H1 (cell line): ENCODE measurements around the gene TFB1M. TPM values are rescaled to one million over a fixed set of nuclear protein-coding genes. Genes with fewer than 3 reads are reported as not detected.
"Not testable (repeated sequence)": the region's sequence is repeated elsewhere in the genome, so short reads cannot be mapped to it uniquely, and the experiment has no call there.

Experiments used
- CTCF ChIA-PET: fragments of 300-600 bp; sonication (Branson Sonifier 250); formaldehyde crosslinking; loops from one replicate; lab custom pipeline; 2021; ENCODE audit not compliant: partially characterized antibody; lab: Charles Lee
- POLR2A ChIA-PET: fragments of 300-600 bp; sonication (Branson Sonifier 250); formaldehyde crosslinking; loops from one replicate; lab custom pipeline; 2021; ENCODE audit warnings: inconsistent platforms; ENCODE audit not compliant: partially characterized antibody; lab: Charles Lee
- DNase-seq, 2 experiments: peaks; one replicate each; pipeline versions ENCODE4 v3.0.0 to v3.0.0-alpha.2; 2010 to 2022; ENCODE audit warnings: low spot score in 2 of 2, low read depth in 1 of 2, mixed read lengths in 1 of 2
- FAIRE-seq: peaks from 2 replicates; lab custom pipeline; 2011; peaks lifted over from hg19 to GRCh38; lab: Jason Lieb, UNC
- H2AFZ ChIP-seq: 2 replicates; pipeline ENCODE4 v1.8.1; 2012; ENCODE audit warnings: low read length, inconsistent platforms
- H2AK5ac ChIP-seq: 2 replicates; pipeline ENCODE4 v1.6.1; 2013; ENCODE audit warnings: low read depth, low read length
- H2BK120ac ChIP-seq: replicated peaks from 2 replicates; pipeline ENCODE3; 2013; ENCODE audit warnings: low read depth, low read length, inconsistent platforms
- H2BK12ac ChIP-seq: 2 replicates; pipeline ENCODE4 v1.6.1; 2013; ENCODE audit warnings: low read depth, low read length
- H2BK15ac ChIP-seq: 2 replicates; pipeline ENCODE4 v1.6.1; 2013; ENCODE audit warnings: low read length
- H2BK20ac ChIP-seq: 2 replicates; pipeline ENCODE4 v1.6.1; 2013; ENCODE audit warnings: low read length
- H2BK5ac ChIP-seq: 2 replicates; pipeline ENCODE4 v1.6.1; 2013; ENCODE audit warnings: low read depth, low read length
- H3K14ac ChIP-seq: 2 replicates; pipeline ENCODE4 v1.6.1; 2013; ENCODE audit warnings: inconsistent platforms; ENCODE audit not compliant: insufficient read length
- H3K18ac ChIP-seq: 2 replicates; pipeline ENCODE4 v1.6.1; 2013; ENCODE audit warnings: low read length; ENCODE audit errors: extremely low read depth
- H3K23ac ChIP-seq: 2 replicates; pipeline ENCODE4 v1.6.1; 2013; ENCODE audit warnings: inconsistent platforms; ENCODE audit not compliant: insufficient read length
- H3K23me2 ChIP-seq: 2 replicates; pipeline ENCODE4 v1.6.1; 2013; ENCODE audit warnings: low read depth, low read length
- H3K27ac ChIP-seq: 2 replicates; pipeline ENCODE4 v1.6.1; 2011; ENCODE audit warnings: low read depth, low read length, inconsistent platforms
- H3K27me3 ChIP-seq, 4 experiments: replicated peaks in 1 of 4; 1 replicate in 1 of 4; 2 replicates in 3 of 4; pipeline versions ENCODE4 v1.6.1 to v1.8.1; 2011 to 2013; ENCODE audit warnings: low read length in 3 of 4, mild to moderate bottlenecking in 3 of 4, inconsistent platforms in 2 of 4, mixed read lengths in 2 of 4, moderate library complexity in 1 of 4; ENCODE audit not compliant: control insufficient read depth in 3 of 4, insufficient read depth in 3 of 4; ENCODE audit errors: extremely low read depth in 1 of 4
- H3K36me3 ChIP-seq, 4 experiments: 2 replicates each; pipeline versions ENCODE4 v1.6.1 to v1.8.1; 2011 to 2013; ENCODE audit warnings: mild to moderate bottlenecking in 4 of 4, low read length in 3 of 4, moderate library complexity in 2 of 4, control low read depth in 1 of 4, inconsistent platforms in 1 of 4; ENCODE audit not compliant: insufficient read depth in 4 of 4, control insufficient read depth in 2 of 4
- H3K4ac ChIP-seq: replicated peaks from 2 replicates; pipeline ENCODE3; 2013; ENCODE audit warnings: low read length, low read depth, mixed read lengths, inconsistent platforms; ENCODE audit not compliant: insufficient read length
- H3K4me1 ChIP-seq, 4 experiments: replicated peaks in 1 of 4; 1 replicate in 1 of 4; 2 replicates in 3 of 4; pipeline versions ENCODE4 v1.6.1 to v1.8.1; 2011 to 2013; ENCODE audit warnings: low read length in 3 of 4, inconsistent platforms in 2 of 4, mixed read lengths in 1 of 4; ENCODE audit not compliant: insufficient read depth in 4 of 4, control insufficient read depth in 3 of 4
- H3K4me2 ChIP-seq, 2 experiments: 2 replicates each; pipeline versions ENCODE4 v1.6.1 to v1.8.1; 2011 to 2013; ENCODE audit warnings: low read depth in 2 of 2, low read length in 2 of 2, control low read depth in 1 of 2, inconsistent platforms in 1 of 2, mild to moderate bottlenecking in 1 of 2; ENCODE audit not compliant: insufficient read depth in 1 of 2
- H3K4me3 ChIP-seq, 4 experiments: fragments of 200-600, 300-600 bp in 1 of 4; sonication (generic), shearing (Covaris generic), sonication (Bioruptor Twin) in 1 of 4; 2 replicates each; pipeline versions ENCODE4 v1.5.1 to v1.8.1; 2011 to 2016; ENCODE audit warnings: low read length in 4 of 4, low read depth in 3 of 4, control low read depth in 2 of 4, inconsistent platforms in 2 of 4, mild to moderate bottlenecking in 2 of 4, mixed read lengths in 1 of 4, moderate library complexity in 1 of 4; ENCODE audit not compliant: insufficient read depth in 2 of 4; ENCODE audit errors: extremely low read depth in 1 of 4
- H3K56ac ChIP-seq: replicated peaks from 2 replicates; pipeline ENCODE3; 2013; ENCODE audit warnings: low read depth, mild to moderate bottlenecking, mixed read lengths, low read length, inconsistent platforms; ENCODE audit not compliant: insufficient read length
- H3K79me1 ChIP-seq: 2 replicates; pipeline ENCODE4 v1.6.1; 2013; ENCODE audit warnings: low read depth, low read length, control low read depth
- H3K79me2 ChIP-seq, 2 experiments: 2 replicates each; pipeline versions ENCODE4 v1.6.1 to v1.8.1; 2012 to 2013; ENCODE audit warnings: low read length in 2 of 2, mild to moderate bottlenecking in 2 of 2, inconsistent platforms in 1 of 2; ENCODE audit not compliant: insufficient read depth in 2 of 2, control insufficient read depth in 1 of 2
- H3K9ac ChIP-seq, 4 experiments: replicated peaks in 1 of 4; 1 replicate in 1 of 4; 2 replicates in 3 of 4; pipeline versions ENCODE4 v1.6.1 to v1.8.1; 2011 to 2013; ENCODE audit warnings: low read depth in 3 of 4, low read length in 3 of 4, control low read depth in 2 of 4, mild to moderate bottlenecking in 2 of 4, moderate library complexity in 2 of 4, inconsistent platforms in 1 of 4; ENCODE audit errors: extremely low read depth in 1 of 4
- H3K9me3 ChIP-seq, 2 experiments: 2 replicates each; pipeline versions ENCODE4 v1.6.1 to v1.8.1; 2012 to 2013; ENCODE audit warnings: mild to moderate bottlenecking in 2 of 2, moderate library complexity in 2 of 2, control low read depth in 1 of 2, inconsistent platforms in 1 of 2, low read depth in 1 of 2, low read length in 1 of 2, mixed read lengths in 1 of 2; ENCODE audit not compliant: insufficient read depth in 2 of 2
- H4K20me1 ChIP-seq, 2 experiments: replicated peaks in 1 of 2; 2 replicates each; pipeline versions ENCODE3 to v1.8.1; 2011 to 2013; ENCODE audit warnings: inconsistent platforms in 2 of 2, low read length in 2 of 2, mild to moderate bottlenecking in 1 of 2; ENCODE audit not compliant: insufficient read depth in 2 of 2, control insufficient read depth in 1 of 2
- H4K5ac ChIP-seq: 2 replicates; pipeline ENCODE4 v1.6.1; 2013; ENCODE audit warnings: low read length, low read depth, mixed read lengths, inconsistent platforms; ENCODE audit not compliant: insufficient read length
- H4K8ac ChIP-seq: 2 replicates; pipeline ENCODE4 v1.8.0; 2013; ENCODE audit warnings: mild to moderate bottlenecking, moderate library complexity, low read length, inconsistent platforms; ENCODE audit not compliant: insufficient read depth; ENCODE audit errors: extremely low read depth
- H4K91ac ChIP-seq: replicated peaks from 2 replicates; pipeline ENCODE3; 2013; ENCODE audit warnings: low read length, mixed read lengths, inconsistent platforms; ENCODE audit not compliant: insufficient read length
- polyA plus RNA-seq, 7 experiments: library from polyadenylated mRNA; depleted of rRNA in 3 of 7; stranded (reverse) in 5 of 7; unstranded in 2 of 7; fragments of >200 nt in 5 of 7; fragments of 200-250 nt in 2 of 7; gene quantifications; 1 replicate in 5 of 7; 2 replicates in 1 of 7; 4 replicates in 1 of 7; pipeline versions ENCODE4 v1.2.1 to v1.2.3, GENCODE V29; 2011 to 2013; ENCODE audit warnings: missing spikeins in 2 of 7, mixed read lengths in 2 of 7
- total RNA-seq: library from RNA; stranded (reverse); fragmentation: NEBNext Ultra II Directional; extraction: Animal tissue kit (Norgen Biotek cat#: 25700); gene quantifications from 2 replicates; pipeline ENCODE4 v1.2.1, GENCODE V29; 2021

TFB1M gene
- total and polyA plus RNA-seq, 2 of the 8 experiments (the other 6 are each of a cell fraction or from before 2014, with no cell fraction given), result 28.2 to 49.4 TPM

- H2BK20ac ChIP-seq, POLR2A ChIA-PET, H3K56ac ChIP-seq, H2BK15ac ChIP-seq, H3K36me3 ChIP-seq, H2BK120ac ChIP-seq, H3K4me3 ChIP-seq, H3K9ac ChIP-seq, H2AFZ ChIP-seq, H3K4me2 ChIP-seq, H2BK12ac ChIP-seq, H3K27me3 ChIP-seq, H4K5ac ChIP-seq, H3K79me2 ChIP-seq, H3K4me1 ChIP-seq, DNase-seq, H3K27ac ChIP-seq, H4K8ac ChIP-seq, FAIRE-seq, H3K9me3 ChIP-seq, H3K23me2 ChIP-seq, H2BK5ac ChIP-seq, H3K23ac ChIP-seq, H3K79me1 ChIP-seq, H3K4ac ChIP-seq, H3K14ac ChIP-seq, H2AK5ac ChIP-seq, H3K18ac ChIP-seq, H4K91ac ChIP-seq, H4K20me1 ChIP-seq: not testable (repeated sequence)
- CTCF ChIA-PET, result interaction anchor here (3.7 kb wide), 1 partner anchor 9 kb away, joined by 14 read pairs; no protein-coding TSS in a partner anchor
These were observed 24.0 kb upstream of the TFB1M start for GRCh38 chr6:155338237-155338636.
